Astrocyte of the cerebellum (primary cell): ENCODE results near the gene MTG2.

Source experiments
- DNase-seq: peaks from one replicate; pipeline ENCODE4 v3.0.0-alpha.2; 2011; ENCODE audit warnings: low read depth
- H3K4me3 ChIP-seq: 2 replicates; pipeline ENCODE4 v1.5.1; 2011; ENCODE audit warnings: mild to moderate bottlenecking, low read depth, low read length, moderate library complexity
- in situ Hi-C: cut with HindIII; loops from 2 replicates; pipeline ENCODE4 v1.10.0; 2017; ENCODE audit warnings: low sequenced_read_pairs
- TF ChIP-seq, protein P1 (sequence below): IDR thresholded peaks from 2 replicates; pipeline ENCODE4 v1.5.1; 2012; ENCODE audit warnings: low read length, low read depth, moderate library complexity, mild to moderate bottlenecking; ENCODE audit errors: missing control alignments

MTG2 gene

DNA sequence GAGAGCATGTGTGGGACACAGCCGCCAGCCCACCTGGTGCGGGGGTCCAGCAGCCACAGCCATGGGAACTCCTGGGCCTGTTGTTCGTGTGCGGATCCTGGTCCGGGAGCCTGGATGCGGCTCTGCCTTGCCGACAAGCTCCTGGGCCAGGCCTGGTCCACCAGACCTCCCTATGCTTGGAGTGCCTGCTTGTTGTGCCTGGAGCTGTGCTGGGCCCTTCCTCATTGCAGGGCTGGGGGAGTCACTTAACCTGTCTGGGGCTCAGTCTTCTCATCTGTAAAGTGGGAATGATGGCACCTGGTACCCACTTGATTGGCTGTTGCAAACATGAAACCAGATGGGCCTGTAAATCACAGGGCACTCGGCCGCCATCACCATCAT, 52.9 kb downstream of the MTG2 start:
- DNase-seq: no peak
- in situ Hi-C loops: no loop called here
- TF ChIP-seq, protein P1, sequence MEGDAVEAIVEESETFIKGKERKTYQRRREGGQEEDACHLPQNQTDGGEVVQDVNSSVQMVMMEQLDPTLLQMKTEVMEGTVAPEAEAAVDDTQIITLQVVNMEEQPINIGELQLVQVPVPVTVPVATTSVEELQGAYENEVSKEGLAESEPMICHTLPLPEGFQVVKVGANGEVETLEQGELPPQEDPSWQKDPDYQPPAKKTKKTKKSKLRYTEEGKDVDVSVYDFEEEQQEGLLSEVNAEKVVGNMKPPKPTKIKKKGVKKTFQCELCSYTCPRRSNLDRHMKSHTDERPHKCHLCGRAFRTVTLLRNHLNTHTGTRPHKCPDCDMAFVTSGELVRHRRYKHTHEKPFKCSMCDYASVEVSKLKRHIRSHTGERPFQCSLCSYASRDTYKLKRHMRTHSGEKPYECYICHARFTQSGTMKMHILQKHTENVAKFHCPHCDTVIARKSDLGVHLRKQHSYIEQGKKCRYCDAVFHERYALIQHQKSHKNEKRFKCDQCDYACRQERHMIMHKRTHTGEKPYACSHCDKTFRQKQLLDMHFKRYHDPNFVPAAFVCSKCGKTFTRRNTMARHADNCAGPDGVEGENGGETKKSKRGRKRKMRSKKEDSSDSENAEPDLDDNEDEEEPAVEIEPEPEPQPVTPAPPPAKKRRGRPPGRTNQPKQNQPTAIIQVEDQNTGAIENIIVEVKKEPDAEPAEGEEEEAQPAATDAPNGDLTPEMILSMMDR: no peak
- no peak overlapping the region for H3K4me3 ChIP-seq

DNA sequence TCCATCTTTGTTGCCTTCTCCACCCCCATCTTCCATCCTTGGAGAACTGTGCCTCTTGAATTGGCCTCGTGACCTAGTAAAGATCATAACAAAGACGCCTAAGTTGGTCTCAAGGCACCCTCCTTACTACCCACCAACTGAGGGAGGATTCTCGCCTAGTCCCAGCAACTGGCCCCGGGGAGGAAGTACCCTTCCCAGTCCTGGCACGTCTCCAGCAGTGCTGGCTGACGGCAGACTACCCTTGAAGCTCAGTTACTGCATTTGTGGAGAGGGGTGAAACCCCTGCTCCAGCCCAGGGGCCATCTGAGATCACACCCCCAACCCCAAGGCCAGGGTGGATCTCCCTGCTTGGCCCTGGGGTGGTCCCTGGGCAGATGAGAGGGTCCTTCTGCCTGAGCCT, 53.4 kb downstream of the MTG2 start:
- no peak for DNase-seq
- H3K4me3 ChIP-seq: no peak overlapping the region
- in situ Hi-C loops: no loop called here
- TF ChIP-seq, protein P1: no peak

DNA sequence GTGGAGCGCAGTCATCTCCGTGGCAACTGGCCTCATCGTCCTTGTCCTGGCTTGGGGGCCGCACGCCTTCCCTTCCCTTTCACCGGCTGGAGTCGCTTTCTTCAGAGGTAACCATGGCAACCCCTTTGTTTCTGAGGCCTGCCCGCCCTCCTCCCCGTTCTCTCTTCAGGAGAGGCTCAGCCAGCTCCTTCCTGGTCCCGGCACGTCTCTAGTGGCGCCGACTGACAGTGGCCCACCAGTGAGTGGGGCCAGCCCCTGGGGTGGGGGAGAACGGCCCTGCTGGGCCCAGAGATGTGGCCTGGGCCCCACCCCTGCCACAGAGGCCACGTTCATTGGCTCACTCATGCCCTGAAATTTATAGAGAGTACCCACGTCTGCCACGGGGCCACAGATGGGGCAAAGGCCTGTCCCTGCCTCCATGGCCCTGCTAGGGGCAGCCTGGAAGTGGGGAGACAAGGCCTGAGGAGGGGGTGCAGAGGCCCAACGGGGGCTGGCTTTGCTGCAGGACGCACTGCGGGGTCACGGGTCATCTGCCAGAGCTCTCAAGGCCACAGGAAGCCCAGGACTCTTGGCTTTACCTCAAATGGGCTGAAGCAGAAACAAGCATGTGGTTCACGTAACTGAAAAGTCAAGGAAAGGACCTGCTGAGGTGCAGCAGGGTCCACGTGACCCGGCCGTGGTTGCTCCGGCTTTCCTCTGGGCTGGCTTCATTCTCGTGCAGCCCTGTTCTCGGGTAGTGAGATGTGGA, 54.1 kb downstream of the MTG2 start:
- H3K4me3 ChIP-seq: no peak overlapping the region
- in situ Hi-C loops: no loop called here
- TF ChIP-seq, protein P1: no peak

DNA sequence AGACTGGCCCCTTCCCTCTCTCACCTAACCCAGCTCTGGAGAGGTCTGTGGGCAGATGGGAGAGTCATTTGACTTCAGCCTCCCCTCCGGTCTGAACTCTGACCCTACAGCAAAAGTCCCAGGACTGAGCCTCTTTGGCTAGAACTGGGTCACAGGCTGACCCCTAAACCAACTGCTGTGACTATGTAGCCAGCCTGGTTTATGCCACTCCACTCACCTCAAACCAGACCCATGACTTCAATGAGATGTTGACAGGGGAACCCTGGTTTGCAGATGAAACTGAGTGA, 54.6 kb downstream of the MTG2 start:
- in situ Hi-C loops: no loop called here
- H3K4me3 ChIP-seq: peak overlapping the region; percentile 48

More for the DNA sequence above, 54.1 kb downstream of the MTG2 start:
- no peak for DNase-seq

DNA sequence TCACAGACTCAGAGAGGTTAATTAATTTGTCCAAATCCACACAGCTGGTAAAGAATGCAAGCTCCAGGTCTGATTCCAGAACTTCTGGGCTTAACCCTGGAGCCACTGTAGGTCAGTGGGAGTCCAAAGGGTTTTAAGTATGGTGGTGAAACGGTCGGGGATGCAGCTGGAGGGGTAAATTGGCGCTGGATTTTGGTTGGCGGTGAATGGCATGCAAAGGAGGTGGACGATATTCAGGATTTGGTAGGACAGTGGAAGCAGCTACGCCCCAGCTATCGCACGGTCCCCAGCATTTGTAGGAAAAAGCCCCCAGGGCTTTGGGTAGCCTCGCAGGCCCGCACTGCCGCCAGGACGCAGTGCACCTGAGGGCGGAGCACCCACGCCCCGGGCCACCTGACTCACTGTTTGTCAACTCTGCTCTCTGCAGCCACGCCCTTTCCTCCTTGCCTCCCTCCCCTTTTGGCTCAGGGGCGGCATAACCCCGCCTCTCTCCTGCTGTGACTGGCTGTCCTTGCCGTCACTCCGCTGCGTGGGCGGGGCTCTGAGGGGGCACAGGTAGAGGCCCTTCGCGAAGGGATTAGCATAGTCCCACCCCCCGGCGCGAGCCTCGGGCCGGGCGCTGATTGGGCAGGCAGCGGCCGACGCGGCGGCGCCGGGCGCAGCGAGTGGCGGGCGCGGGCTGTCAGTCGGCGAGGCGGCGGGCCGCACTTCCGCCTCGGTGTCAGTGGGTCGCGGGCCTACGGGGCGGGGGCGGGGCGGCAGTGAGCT, 55.2 kb downstream of the MTG2 start, which contains the start of gene OSBPL2:
OSBPL2 (plus strand) TSS at position 721 of the 768 bp plus-strand sequence. CDS start 17,664 bp downstream, outside the sequence.
- peak within 1 kb of the TSS; percentile 64 for H3K4me3 ChIP-seq
- in situ Hi-C loops: no loop called here
- TF ChIP-seq, protein P1: no peak
- DNase-seq: peak; percentile 87

More for the DNA sequence above, 54.6 kb downstream of the MTG2 start:
- TF ChIP-seq, protein P1: no peak
- no peak for DNase-seq

DNA sequence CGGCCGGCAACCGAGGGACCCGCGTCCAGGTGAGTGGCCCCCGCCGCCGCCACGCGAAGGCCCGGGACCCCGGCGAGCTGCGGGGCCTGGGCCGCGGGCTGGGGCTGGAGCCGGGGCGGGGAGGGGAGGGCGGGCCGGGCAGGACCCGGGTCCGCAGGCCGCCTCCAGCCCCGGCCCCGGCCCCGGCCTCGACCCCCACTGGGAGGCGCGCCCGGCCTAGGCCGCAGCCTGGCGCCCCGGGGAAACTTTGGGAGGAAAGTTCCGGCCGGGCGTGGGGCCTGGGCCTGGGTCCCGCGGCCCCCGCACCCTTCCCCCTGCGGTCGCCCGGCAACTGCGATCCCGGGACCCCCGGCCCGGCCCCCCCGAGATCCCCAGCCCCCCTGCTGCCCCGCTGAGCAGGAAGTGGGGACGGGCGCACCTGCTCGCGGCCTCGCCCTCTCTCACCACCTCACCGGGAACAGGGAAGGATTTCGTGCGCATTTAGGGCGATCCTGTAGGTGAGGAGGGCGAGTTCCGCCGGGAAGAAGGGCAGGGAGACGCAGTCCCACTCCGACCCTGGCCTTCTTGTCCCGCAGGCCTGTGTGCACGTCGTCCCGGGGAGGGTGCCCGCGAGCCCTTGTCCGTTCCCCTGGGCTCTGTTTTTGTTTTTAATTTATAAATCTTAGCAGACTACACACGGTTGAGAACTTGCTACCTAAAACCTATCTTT, 55.9 kb downstream of the MTG2 start:
- in situ Hi-C loops: no loop called here
- TF ChIP-seq, protein P1: no peak
- no peak for DNase-seq
- H3K4me3 ChIP-seq: peak overlapping the region; percentile 64
